HepG2 (cell line): ENCODE results near the gene TREH. TPM values are rescaled to one million over a fixed set of nuclear protein-coding genes. Genes with fewer than 3 reads are reported as not detected.

ENCODE experiments used
- ATAC-seq: fragments of 200-7000 bp; cut with Tn5 transposase; 3 replicates; pipeline ENCODE4 v1.9.1; 2020; ENCODE audit warnings: mild to moderate bottlenecking, moderate library complexity
- BruUV-seq: library from RNA; stranded (reverse); fragments of 400-500 nt; replicated peaks from 2 replicates; lab custom pipeline; 2021; lab: Mats Ljungman, UMichigan
- CTCF ChIA-PET: fragments of 300-600 bp; formaldehyde crosslinking; extraction: SDS; loops from one replicate; lab custom pipeline; 2021; ENCODE audit warnings: low total read pairs, inconsistent platforms, low intra/inter-chr PET ratio; lab: Yijun Ruan, JAX
- POLR2A ChIA-PET: fragments of 350-600 bp; sonication (Branson Sonifier 250); formaldehyde crosslinking; loops from one replicate; lab custom pipeline; 2020; ENCODE audit warnings: antibody characterized with exemption, inconsistent platforms; lab: Yijun Ruan, JAX
- DNase-seq: peaks from one replicate; pipeline ENCODE4 v3.0.0-alpha.2; 2015; ENCODE audit warnings: low spot score
- FAIRE-seq: peaks from 3 replicates; lab custom pipeline; 2011; peaks lifted over from hg19 to GRCh38; lab: Jason Lieb, UNC
- H2AFZ ChIP-seq: one replicate; pipeline ENCODE4 v1.6.1; 2011; ENCODE audit warnings: low read length, inconsistent platforms
- H3K27ac ChIP-seq: fragments of 300-600 bp; 3 replicates; pipeline ENCODE4 v1.8.0; 2011; ENCODE audit warnings: mixed run types, mild to moderate bottlenecking, mixed read lengths, low read length, inconsistent platforms; ENCODE audit not compliant: insufficient read depth; ENCODE audit errors: extremely low read length
- H3K27me3 ChIP-seq, 2 experiments: fragments of 200-600 bp in 1 of 2; 2 replicates in 1 of 2; 3 replicates in 1 of 2; pipeline versions ENCODE4 v1.6.0 to v1.8.0; 2011; ENCODE audit warnings: low read length in 2 of 2, mild to moderate bottlenecking in 2 of 2, moderate library complexity in 2 of 2, inconsistent platforms in 1 of 2; ENCODE audit not compliant: insufficient read depth in 2 of 2, control insufficient read depth in 1 of 2
- H3K36me3 ChIP-seq, 2 experiments: fragments of 200-600 bp in 1 of 2; replicated peaks in 1 of 2; 2 replicates in 1 of 2; 3 replicates in 1 of 2; pipeline versions ENCODE4 v1.5.1 to v1.8.0; 2011; ENCODE audit warnings: low read length in 2 of 2, inconsistent platforms in 1 of 2; ENCODE audit not compliant: insufficient read depth in 2 of 2, control insufficient read depth in 1 of 2
- H3K4me1 ChIP-seq: 2 replicates; pipeline ENCODE4 v1.5.1; 2012; ENCODE audit warnings: low read length, inconsistent platforms; ENCODE audit not compliant: insufficient read depth
- H3K4me2 ChIP-seq: 2 replicates; pipeline ENCODE4 v1.6.0; 2011; ENCODE audit warnings: low read depth, low read length, inconsistent platforms
- H3K4me3 ChIP-seq, 3 experiments: fragments of 200-600 bp in 1 of 3; sonication (generic), shearing (Covaris generic) in 1 of 3; replicated peaks in 1 of 3; 2 replicates each; pipeline ENCODE4 v1.5.1; 2011 to 2016; ENCODE audit warnings: low read length in 3 of 3, inconsistent platforms in 2 of 3, low read depth in 2 of 3, mild to moderate bottlenecking in 2 of 3, control low read depth in 1 of 3, mixed read lengths in 1 of 3; ENCODE audit not compliant: insufficient read depth in 1 of 3
- H3K79me2 ChIP-seq: one replicate; pipeline ENCODE4 v1.6.1; 2011; ENCODE audit warnings: low read length, inconsistent platforms; ENCODE audit not compliant: insufficient read depth
- H3K9ac ChIP-seq: 2 replicates; pipeline ENCODE4 v1.6.0; 2011; ENCODE audit warnings: mild to moderate bottlenecking, low read depth, low read length, inconsistent platforms; ENCODE audit not compliant: insufficient read depth
- H3K9me3 ChIP-seq: 2 replicates; pipeline ENCODE4 v1.5.1; 2012; ENCODE audit warnings: mild to moderate bottlenecking, low read length
- H4K20me1 ChIP-seq: 2 replicates; pipeline ENCODE4 v1.6.0; 2011; ENCODE audit warnings: inconsistent platforms, mild to moderate bottlenecking, low read length, moderate library complexity; ENCODE audit not compliant: insufficient read depth
- ARNT ChIP-seq: fragments of 450-650 bp; IDR thresholded peaks from 2 replicates; pipeline ENCODE4 v1.6.1; 2017
- DMAP1 ChIP-seq: IDR thresholded peaks from 2 replicates; pipeline ENCODE4 v1.6.1; 2016
- ETV6 ChIP-seq: sonication (generic); formaldehyde crosslinking; conservative IDR thresholded peaks from 2 replicates; pipeline ENCODE4 v1.4.0; 2020; ENCODE audit warnings: missing genetic modification reagents
- FOXP1 ChIP-seq, 2 experiments: fragments of 450-650 bp in 1 of 2; IDR thresholded peaks; 2 replicates each; pipeline ENCODE4 v1.6.1; 2017 to 2018; ENCODE audit warnings: antibody characterized with exemption in 1 of 2
- HBP1 ChIP-seq: IDR thresholded peaks from 2 replicates; pipeline ENCODE4 v1.6.1; 2016; ENCODE audit warnings: low read depth, control low read depth
- NFRKB ChIP-seq: fragments of 450-650 bp; IDR thresholded peaks from 2 replicates; pipeline ENCODE4 v1.6.1; 2017
- PAF1 ChIP-seq: IDR thresholded peaks from 2 replicates; pipeline ENCODE4 v1.6.1; 2016; ENCODE audit warnings: missing genetic modification reagents, missing compliant biosample characterization
- RFX1 ChIP-seq: fragments of 450-650 bp; IDR thresholded peaks from 2 replicates; pipeline ENCODE4 v1.6.1; 2017
- SP140L ChIP-seq: sonication (generic); formaldehyde crosslinking; IDR thresholded peaks from 2 replicates; pipeline ENCODE4 v1.4.0; 2020; ENCODE audit warnings: missing genetic modification reagents, borderline replicate concordance
- TBX2 ChIP-seq: sonication (generic); formaldehyde crosslinking; IDR thresholded peaks from 2 replicates; pipeline ENCODE4 v1.5.0; 2020; ENCODE audit warnings: missing genetic modification reagents, mild to moderate bottlenecking, borderline replicate concordance
- TEAD3 ChIP-seq: optimal IDR thresholded peaks from 2 replicates; pipeline ENCODE3; 2016; ENCODE audit warnings: borderline replicate concordance
- ZNF331 ChIP-seq: sonication (generic); formaldehyde crosslinking; IDR thresholded peaks from 2 replicates; pipeline ENCODE4 v1.4.0; 2020; ENCODE audit warnings: missing genetic modification reagents
- ZNF747 ChIP-seq: sonication (generic); formaldehyde crosslinking; IDR thresholded peaks from 2 replicates; pipeline ENCODE4 v1.8.1; 2023; ENCODE audit warnings: missing genetic modification reagents, mild to moderate bottlenecking, borderline replicate concordance
- ZNF850 ChIP-seq: sonication (generic); formaldehyde crosslinking; conservative IDR thresholded peaks from 2 replicates; pipeline ENCODE4 v1.9.0; 2021; ENCODE audit warnings: mild to moderate bottlenecking, missing genetic modification reagents
- WGBS: methylation state at CpG from one replicate; pipeline ENCODE4 v1.1.6; 2017; ENCODE audit warnings: low lambda C conversion rate; 5-methylcytosine and 5-hydroxymethylcytosine counted together
- in situ Hi-C: cut with HindIII; loops from 2 replicates; pipeline ENCODE4 v1.10.0; 2017; ENCODE audit warnings: low pct_unique_long_range_greater_than_20kb; ENCODE audit not compliant: extremely low pct_ligation_motif_present
- intact Hi-C: fragments of 100-400 bp; cut with micrococcal nuclease; formaldehyde crosslinking; loops from one replicate; pipeline ENCODE4 v1.10.0; 2022; ENCODE audit not compliant: unreplicated experiment
- polyA plus RNA-seq, 8 experiments: library from polyadenylated mRNA; depleted of rRNA in 3 of 8; stranded (reverse) in 7 of 8; unstranded in 1 of 8; fragments of >200 nt; fragmentation: Illumina TruSeq in 4 of 8; extraction: Trizol in 4 of 8; gene quantifications; 2 replicates each; pipeline versions ENCODE4 v1.2.1 to v1.2.3, GENCODE V29; 2011 to 2016; ENCODE audit warnings: low read depth in 4 of 8, missing spikeins in 1 of 8, mixed read lengths in 1 of 8; ENCODE audit not compliant: insufficient read depth in 1 of 8
- total RNA-seq, 5 experiments: library from RNA; depleted of rRNA; stranded (reverse); fragments of >200 nt; fragmentation: Illumina TruSeq; extraction: Trizol; gene quantifications; 2 replicates each; pipeline ENCODE4 v1.2.3, GENCODE V29; 2016; ENCODE audit warnings: low read depth in 1 of 5
- TF ChIP-seq, protein P1 (sequence below): sonication (generic); formaldehyde crosslinking; IDR thresholded peaks from 2 replicates; pipeline ENCODE4 v1.5.0; 2020; ENCODE audit warnings: missing genetic modification reagents, mild to moderate bottlenecking, borderline replicate concordance

The TREH gene
- total and polyA plus RNA-seq, 2 of the 13 experiments (the other 11 are each of a cell fraction or from before 2014, with no cell fraction given), result 0.53 to 0.86 TPM

DNA sequence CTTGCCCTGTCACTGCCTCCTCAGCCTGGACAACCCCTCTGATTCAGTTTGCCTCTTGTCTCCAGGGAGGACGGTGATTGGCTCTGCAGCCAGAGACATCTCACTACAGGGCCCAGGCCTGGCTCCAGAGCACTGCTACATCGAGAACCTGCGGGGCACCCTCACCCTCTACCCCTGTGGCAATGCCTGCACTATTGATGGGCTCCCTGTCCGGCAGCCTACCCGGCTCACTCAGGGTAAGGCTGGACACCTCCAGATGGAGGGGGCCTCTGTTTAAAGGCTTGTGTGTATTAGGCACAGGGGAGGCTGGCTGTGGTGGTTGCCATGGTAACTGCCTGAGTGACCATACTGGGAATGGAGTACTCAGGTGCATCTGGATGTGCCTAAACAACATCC, 63.5 kb downstream of the TREH start:
- in situ Hi-C loops, result no loop called here
- FAIRE-seq, result no peak
- peaks cover 54% of the 10 kb centered on the region for H3K4me1 ChIP-seq
- POLR2A ChIA-PET, result no interaction called here
- H2AFZ ChIP-seq, result no peak overlapping the region
- H3K79me2 ChIP-seq, result no peaks in the 10 kb centered on the region
- CTCF ChIA-PET, result no interaction called here
- no peak overlapping the region for H3K4me3 ChIP-seq
- 100% methylated on average over 4 of the region's 5 CpGs for WGBS
- H3K9me3 ChIP-seq, result no peaks in the 10 kb centered on the region
- intact Hi-C loops, result no loop called here
- no peak overlapping the region for H3K4me2 ChIP-seq
- ATAC-seq, result no peak
- H4K20me1 ChIP-seq, result no peaks in the 10 kb centered on the region
- no peak overlapping the region for H3K9ac ChIP-seq
- TF ChIP-seq DMAP1 (CRISPR knock-in tag) (no peak), ZNF747 (no peak), RFX1 (peak; percentile 48)
- TF ChIP-seq, protein P1, sequence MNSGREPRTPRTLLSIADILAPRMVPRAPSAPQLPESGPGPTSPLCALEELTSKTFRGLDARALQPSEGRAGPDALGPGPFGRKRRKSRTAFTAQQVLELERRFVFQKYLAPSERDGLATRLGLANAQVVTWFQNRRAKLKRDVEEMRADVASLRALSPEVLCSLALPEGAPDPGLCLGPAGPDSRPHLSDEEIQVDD (CRISPR knock-in tag), result no peak
- no peak for DNase-seq
- no peak overlapping the region for H3K27ac ChIP-seq
- H3K36me3 ChIP-seq, result peaks cover 0 to 1% of the 10 kb centered on the region in 2 experiments; a peak in 1 of 5 replicates
- no TSS peak for BruUV-seq
- H3K27me3 ChIP-seq, result no peaks in the 10 kb centered on the region

GRCh38 chr11:118615282-118615975, 64.0 kb downstream of the TREH start:
- Histone ChIP-seq H3K27ac (no peak overlapping the region), H3K36me3 (peaks cover 0 to 1% of the 10 kb centered on the region in 2 experiments; a peak in 1 of 5 replicates), H3K4me3 (no peak overlapping the region), H3K4me2 (no peak overlapping the region), H4K20me1 (no peaks in the 10 kb centered on the region), H3K4me1 (peaks cover 50% of the 10 kb centered on the region), H2AFZ (no peak overlapping the region), H3K79me2 (no peaks in the 10 kb centered on the region), H3K9ac (no peak overlapping the region), H3K9me3 (no peaks in the 10 kb centered on the region), H3K27me3 (no peaks in the 10 kb centered on the region)
- POLR2A ChIA-PET, result no interaction called here
- 79% methylated on average over 6 of the region's 6 CpGs for WGBS
- in situ Hi-C loops, result no loop called here
- intact Hi-C loops, result no loop called here
- DNase-seq (peak; percentile 58), FAIRE-seq (no peak), ATAC-seq (peak; percentile 48)
- CTCF ChIA-PET, result no interaction called here
- BruUV-seq, result no TSS peak
- TF ChIP-seq ZNF331 (no peak), NFRKB (no peak), SP140L (CRISPR knock-in tag) (no peak), PAF1 (no peak), ETV6 (no peak), FOXP1 (IDR thresholded peaks at IDR 0.05) (no peak), FOXP1 (CRISPR knock-in tag; IDR thresholded peaks at IDR 0.05) (no peak), TEAD3 (CRISPR knock-in tag) (peak; percentile 98), ZNF850 (no peak), ARNT (no peak), HBP1 (CRISPR knock-in tag) (no peak), TBX2 (CRISPR knock-in tag) (no peak)
